H1 (cell line): ENCODE results near the gene SLC7A10. TPM values are rescaled to one million over a fixed set of nuclear protein-coding genes. Genes with fewer than 3 reads are reported as not detected.

Source experiments
- CEBPB ChIP-seq: IDR thresholded peaks from 2 replicates; pipeline ENCODE4 v1.6.1; 2012; ENCODE audit warnings: low read depth, low read length
- CHD1 ChIP-seq: IDR thresholded peaks from 2 replicates; pipeline ENCODE4 v1.6.1; 2012; ENCODE audit warnings: low read depth, low read length, improper control_type of control experiment
- RAD21 ChIP-seq, 2 experiments: IDR thresholded peaks in 1 of 2; conservative IDR thresholded peaks in 1 of 2; 2 replicates each; pipeline ENCODE4 v1.6.1; 2011; ENCODE audit warnings: low read depth in 2 of 2, low read length in 2 of 2, improper control_type of control experiment in 1 of 2, inconsistent platforms in 1 of 2, mild to moderate bottlenecking in 1 of 2, moderate library complexity in 1 of 2
- RNF2 ChIP-seq: fragments of 200-900, 300-1000 bp; sonication (generic); IDR thresholded peaks from 2 replicates; pipeline ENCODE4 v1.7.1; 2016; ENCODE audit warnings: borderline replicate concordance, low read depth, mild to moderate bottlenecking, antibody characterized with exemption, low read length; ENCODE audit not compliant: poor library complexity, severe bottlenecking; ENCODE audit errors: missing control alignments
- USF2 ChIP-seq: IDR thresholded peaks from 2 replicates; pipeline ENCODE4 v1.6.1; 2011; ENCODE audit warnings: low read length, improper control_type of control experiment
- YY1 ChIP-seq: IDR thresholded peaks from 2 replicates; pipeline ENCODE4 v1.6.1; 2011; ENCODE audit warnings: low read depth, mild to moderate bottlenecking, low read length
- polyA plus RNA-seq, 7 experiments: library from polyadenylated mRNA; depleted of rRNA in 3 of 7; stranded (reverse) in 5 of 7; unstranded in 2 of 7; fragments of >200 nt in 5 of 7; fragments of 200-250 nt in 2 of 7; gene quantifications; 1 replicate in 5 of 7; 2 replicates in 1 of 7; 4 replicates in 1 of 7; pipeline versions ENCODE4 v1.2.1 to v1.2.3, GENCODE V29; 2011 to 2013; ENCODE audit warnings: missing spikeins in 2 of 7, mixed read lengths in 2 of 7
- total RNA-seq: library from RNA; stranded (reverse); fragmentation: NEBNext Ultra II Directional; extraction: Animal tissue kit (Norgen Biotek cat#: 25700); gene quantifications from 2 replicates; pipeline ENCODE4 v1.2.1, GENCODE V29; 2021

The SLC7A10 gene
- total and polyA plus RNA-seq, 2 of the 8 experiments (the other 6 are each of a cell fraction or from before 2014, with no cell fraction given): 3.7 to 7.1 TPM

GRCh38 chr19:33208371-33208895 lies 17.2 kb downstream of the SLC7A10 start (continued):
- TF ChIP-seq CEBPB: no peak
- TF ChIP-seq RNF2: no peak
- TF ChIP-seq USF2: no peak
- no peak for TF ChIP-seq YY1
- no peak for TF ChIP-seq RAD21 (IDR thresholded peaks at IDR 0.05 in 1 of 2, conservative IDR thresholded peaks at IDR 0.05 in 1 of 2; ENCODE audit: low read depth in 2 of 2, low read length in 2 of 2)
- TF ChIP-seq CHD1: no peak
